GM19238 (cell line): ENCODE results near the gene BHLHE40.

ENCODE experiments used
- DNase-seq: peaks from one replicate; pipeline ENCODE4 v3.0.0; 2011; ENCODE audit warnings: low spot score; ENCODE audit not compliant: insufficient read length

Gene BHLHE40

GRCh38 chr3:4983739-4984510, 4.7 kb downstream of the BHLHE40 start:
- peak; percentile 42 for DNase-seq

GRCh38 chr3:4984511-4984864, 5.3 kb downstream of the BHLHE40 start:
- no peak for DNase-seq

- no peak for DNase-seq
Observed at GRCh38 chr3:4985330-4986174, 6.3 kb downstream of the BHLHE40 start.

- no peak for DNase-seq
Observed at GRCh38 chr3:4986175-4986781, 7.0 kb downstream of the BHLHE40 start.

- peak; percentile 49 for DNase-seq
Observed at GRCh38 chr3:4986782-4987537, 7.7 kb downstream of the BHLHE40 start.

GRCh38 chr3:4987538-4988296, 8.5 kb downstream of the BHLHE40 start:
- DNase-seq = no peak

- DNase-seq = no peak
Observed at GRCh38 chr3:4988983-4989834, 10.0 kb downstream of the BHLHE40 start.

GRCh38 chr3:4990069-4990468, 10.8 kb downstream of the BHLHE40 start:
- DNase-seq = no peak

GRCh38 chr3:4992118-4992517, 12.9 kb downstream of the BHLHE40 start:
- no peak for DNase-seq

- DNase-seq = no peak
Observed at GRCh38 chr3:4993276-4994143, 14.3 kb downstream of the BHLHE40 start.

GRCh38 chr3:4994144-4994730, 15.0 kb downstream of the BHLHE40 start:
- no peak for DNase-seq

- DNase-seq = no peak
Observed at GRCh38 chr3:4994823-4995499, 15.7 kb downstream of the BHLHE40 start.

GRCh38 chr3:4995500-4996053, 16.3 kb downstream of the BHLHE40 start:
- DNase-seq = no peak

GRCh38 chr3:4996223-4996765, 17.1 kb downstream of the BHLHE40 start:
- no peak for DNase-seq

GRCh38 chr3:4996771-4997291, 17.6 kb downstream of the BHLHE40 start:
- no peak for DNase-seq

GRCh38 chr3:4997946-4998345, 18.7 kb downstream of the BHLHE40 start:
- DNase-seq = no peak

- DNase-seq = no peak
Observed at GRCh38 chr3:4999531-5000184, 20.4 kb downstream of the BHLHE40 start.
